PC-3 (cell line): ENCODE results near the gene ARSK. TPM values are rescaled to one million over a fixed set of nuclear protein-coding genes. Genes with fewer than 3 reads are reported as not detected.
"Not testable (repeated sequence)": the region's sequence is repeated elsewhere in the genome, so short reads cannot be mapped to it uniquely, and the experiment has no call there.

Experiments used
- ATAC-seq: fragments of 200-7000 bp; cut with Tn5 transposase; 2 replicates; pipeline ENCODE4 v1.9.1; 2020; ENCODE audit warnings: mild to moderate bottlenecking, moderate library complexity
- BruUV-seq: library from RNA; stranded (reverse); fragments of 400-500 nt; replicated peaks from 2 replicates; lab custom pipeline; 2021; lab: Mats Ljungman, UMichigan
- CTCF ChIA-PET: fragments of 300-600 bp; sonication (Branson Sonifier 250); formaldehyde crosslinking; loops from one replicate; lab custom pipeline; 2022; ENCODE audit warnings: antibody characterized with exemption; lab: Charles Lee
- POLR2A ChIA-PET: fragments of 300-600 bp; sonication (Branson Sonifier 250); formaldehyde crosslinking; loops from one replicate; lab custom pipeline; 2022; ENCODE audit warnings: antibody characterized with exemption; ENCODE audit not compliant: unreplicated experiment; lab: Charles Lee
- DNase-seq: peaks from one replicate; pipeline ENCODE4 v3.0.0-alpha.2; 2015
- H2AFZ ChIP-seq: fragments of 300-600 bp; sonication (generic); 2 replicates; pipeline ENCODE4 v1.6.0; 2016; ENCODE audit warnings: antibody characterized with exemption, low read length
- H3F3A ChIP-seq: fragments of 300-600 bp; sonication (generic); one replicate; pipeline ENCODE4 v1.6.0; 2017; ENCODE audit warnings: antibody characterized with exemption, low read length, control low read depth, mild to moderate bottlenecking; ENCODE audit not compliant: unreplicated experiment
- H3K27ac ChIP-seq: fragments of 300-600 bp; sonication (generic); 2 replicates; pipeline ENCODE4 v1.5.1; 2016; ENCODE audit warnings: mild to moderate bottlenecking, low read length
- H3K27me3 ChIP-seq: fragments of 300-600 bp; sonication (generic); 2 replicates; pipeline ENCODE4 v1.6.1; 2016; ENCODE audit warnings: low read length, mixed read lengths
- H3K36me3 ChIP-seq: fragments of 300-600 bp; sonication (generic); 2 replicates; pipeline ENCODE4 v1.6.1; 2016; ENCODE audit warnings: low read depth, mixed run types, low read length, mixed read lengths
- H3K4me1 ChIP-seq: fragments of 300-600 bp; sonication (generic); 2 replicates; pipeline ENCODE4 v1.5.1; 2016; ENCODE audit warnings: low read length; ENCODE audit not compliant: insufficient read depth
- H3K4me2 ChIP-seq: fragments of 300-600 bp; sonication (generic); 2 replicates; pipeline ENCODE4 v1.6.0; 2016; ENCODE audit warnings: low read length
- H3K4me3 ChIP-seq: fragments of 300-600 bp; sonication (generic); 2 replicates; pipeline ENCODE4 v1.5.1; 2016; ENCODE audit warnings: mild to moderate bottlenecking, low read length, mixed read lengths
- H3K79me2 ChIP-seq: fragments of 300-600 bp; sonication (generic); 2 replicates; pipeline ENCODE4 v1.6.1; 2017; ENCODE audit warnings: low read length, mixed read lengths
- H3K9ac ChIP-seq: fragments of 300-600 bp; sonication (generic); 2 replicates; pipeline ENCODE4 v1.6.0; 2016; ENCODE audit warnings: mild to moderate bottlenecking, low read length
- H3K9me2 ChIP-seq: fragments of 300-600 bp; sonication (generic); replicated peaks from 2 replicates; pipeline ENCODE4 v1.6.1; 2016; ENCODE audit warnings: mixed run types, low read length, mixed read lengths
- H3K9me3 ChIP-seq: fragments of 300-600 bp; sonication (generic); 2 replicates; pipeline ENCODE4 v1.6.1; 2016; ENCODE audit warnings: low read length, mixed read lengths
- H4K20me1 ChIP-seq: fragments of 300-600 bp; sonication (generic); 2 replicates; pipeline ENCODE4 v1.6.1; 2016; ENCODE audit warnings: low read length, mixed read lengths
- EZH2 ChIP-seq: fragments of 300-600 bp; sonication (generic); IDR thresholded peaks from one replicate; pipeline ENCODE4 v1.6.1; 2017; ENCODE audit warnings: antibody characterized with exemption, mild to moderate bottlenecking, low read length; ENCODE audit not compliant: unreplicated experiment
- EZH2phosphoT487 ChIP-seq: fragments of 300-600 bp; sonication (generic); IDR thresholded peaks from 2 replicates; pipeline ENCODE4 v1.6.1; 2018; ENCODE audit warnings: mild to moderate bottlenecking, antibody characterized with exemption, low read length, borderline replicate concordance
- intact Hi-C: fragments of 100-400 bp; cut with micrococcal nuclease; formaldehyde crosslinking; loops from 2 replicates; pipeline ENCODE4 v1.9.0; 2023
- total RNA-seq: library from RNA; depleted of rRNA; stranded (reverse); fragments of >200 nt; gene quantifications from 2 replicates; pipeline ENCODE4 v1.2.3, GENCODE V29; 2014
- TF ChIP-seq, protein P1 (sequence below): fragments of 300-600 bp; sonication (generic); conservative IDR thresholded peaks from 2 replicates; pipeline ENCODE4 v1.5.1; 2017; ENCODE audit warnings: antibody characterized with exemption, low read depth, mild to moderate bottlenecking, low read length

ARSK gene
- total RNA-seq, 1 experiment from 2014 or later: 10.5 TPM

- ChIA-PET CTCF (interaction anchor here (0.7 to 1.0 kb wide), 2 partner anchors 82 to 138 kb away, joined by 3 to 4 read pairs; no protein-coding TSS in a partner anchor), POLR2A (no interaction called here)
- no TSS peak for BruUV-seq
- ATAC-seq (no peak), DNase-seq (no peak)
- intact Hi-C loops: no loop called here
- H3K27me3 ChIP-seq: no peaks in the 10 kb centered on the region
- no peaks in the 10 kb centered on the region for H3F3A ChIP-seq
- H3K9ac ChIP-seq: no peak overlapping the region
- no peaks in the 10 kb centered on the region for H3K79me2 ChIP-seq
- H2AFZ ChIP-seq: no peak overlapping the region
- no peak overlapping the region for H3K27ac ChIP-seq
- H3K9me3 ChIP-seq: no peaks in the 10 kb centered on the region
- no peak overlapping the region for H3K4me3 ChIP-seq
- no peak overlapping the region for H3K4me2 ChIP-seq
- no peaks in the 10 kb centered on the region for H4K20me1 ChIP-seq
- TF ChIP-seq EZH2 (no peak), EZH2phosphoT487 (no peak)
- TF ChIP-seq, protein P1, sequence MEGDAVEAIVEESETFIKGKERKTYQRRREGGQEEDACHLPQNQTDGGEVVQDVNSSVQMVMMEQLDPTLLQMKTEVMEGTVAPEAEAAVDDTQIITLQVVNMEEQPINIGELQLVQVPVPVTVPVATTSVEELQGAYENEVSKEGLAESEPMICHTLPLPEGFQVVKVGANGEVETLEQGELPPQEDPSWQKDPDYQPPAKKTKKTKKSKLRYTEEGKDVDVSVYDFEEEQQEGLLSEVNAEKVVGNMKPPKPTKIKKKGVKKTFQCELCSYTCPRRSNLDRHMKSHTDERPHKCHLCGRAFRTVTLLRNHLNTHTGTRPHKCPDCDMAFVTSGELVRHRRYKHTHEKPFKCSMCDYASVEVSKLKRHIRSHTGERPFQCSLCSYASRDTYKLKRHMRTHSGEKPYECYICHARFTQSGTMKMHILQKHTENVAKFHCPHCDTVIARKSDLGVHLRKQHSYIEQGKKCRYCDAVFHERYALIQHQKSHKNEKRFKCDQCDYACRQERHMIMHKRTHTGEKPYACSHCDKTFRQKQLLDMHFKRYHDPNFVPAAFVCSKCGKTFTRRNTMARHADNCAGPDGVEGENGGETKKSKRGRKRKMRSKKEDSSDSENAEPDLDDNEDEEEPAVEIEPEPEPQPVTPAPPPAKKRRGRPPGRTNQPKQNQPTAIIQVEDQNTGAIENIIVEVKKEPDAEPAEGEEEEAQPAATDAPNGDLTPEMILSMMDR: no peak
- H3K9me2 ChIP-seq: no peaks in the 10 kb centered on the region
- peaks cover 12% of the 10 kb centered on the region for H3K4me1 ChIP-seq
- H3K36me3 ChIP-seq: no peaks in the 10 kb centered on the region
These were observed 88.3 kb downstream of the ARSK start for GRCh38 chr5:95643152-95643551.

DNA sequence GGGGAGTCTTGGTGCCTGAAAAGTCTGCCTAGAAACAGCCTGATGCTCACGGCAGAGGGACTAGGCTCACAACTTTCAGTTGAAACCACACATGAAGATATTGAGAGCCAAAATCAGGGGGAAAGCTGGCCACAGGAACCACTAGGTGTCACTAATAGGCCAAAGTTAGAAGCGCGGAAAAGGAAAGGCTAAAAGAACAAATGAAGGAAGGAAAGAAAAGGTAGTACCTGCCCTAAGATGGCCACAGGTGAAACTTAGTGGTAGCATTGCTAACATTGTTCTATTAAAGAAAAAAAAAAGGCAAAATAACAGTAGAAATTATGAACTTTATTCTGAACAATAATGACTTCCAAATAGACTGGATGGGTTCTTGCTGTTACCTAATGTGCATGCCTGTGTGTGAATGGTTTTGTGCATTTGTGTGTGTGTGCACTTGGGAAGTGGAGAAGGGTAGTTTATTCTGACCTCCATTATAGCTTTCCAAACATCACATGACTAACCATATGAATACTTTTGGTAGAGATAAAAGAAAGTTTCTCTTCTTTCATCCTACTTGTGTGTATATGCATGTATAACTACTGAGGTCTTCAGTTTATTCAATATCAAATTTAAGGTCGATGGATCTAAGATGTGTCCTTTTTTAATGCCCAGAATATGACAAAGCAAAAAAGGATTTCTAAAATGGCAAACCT, 89.6 kb downstream of the ARSK start:
- Histone ChIP-seq H4K20me1 (no peaks in the 10 kb centered on the region), H3K4me1 (peaks cover 12% of the 10 kb centered on the region), H3K9me2 (no peaks in the 10 kb centered on the region), H3F3A (no peaks in the 10 kb centered on the region), H3K36me3 (no peaks in the 10 kb centered on the region), H3K4me2 (peak overlapping the region; percentile 58), H3K27me3 (no peaks in the 10 kb centered on the region), H3K9ac (0 out of 2 replicates have a peak overlapping the region, but pooled peaks have one; percentile 2), H3K79me2 (no peaks in the 10 kb centered on the region), H3K27ac (no peak overlapping the region), H3K9me3 (no peaks in the 10 kb centered on the region), H3K4me3 (no peak overlapping the region), H2AFZ (peak overlapping the region; percentile 81)
- DNase-seq (peak; percentile 78), ATAC-seq (peak; percentile 10)
- POLR2A ChIA-PET: no interaction called here
- CTCF ChIA-PET: no interaction called here
- TF ChIP-seq, protein P1: peak; percentile 95
- no peak for TF ChIP-seq EZH2
- intact Hi-C loops: loop anchor here (1.0 kb wide), 2 partner anchors 137 to 203 kb away; no protein-coding TSS in a partner anchor
- BruUV-seq: no TSS peak

DNA sequence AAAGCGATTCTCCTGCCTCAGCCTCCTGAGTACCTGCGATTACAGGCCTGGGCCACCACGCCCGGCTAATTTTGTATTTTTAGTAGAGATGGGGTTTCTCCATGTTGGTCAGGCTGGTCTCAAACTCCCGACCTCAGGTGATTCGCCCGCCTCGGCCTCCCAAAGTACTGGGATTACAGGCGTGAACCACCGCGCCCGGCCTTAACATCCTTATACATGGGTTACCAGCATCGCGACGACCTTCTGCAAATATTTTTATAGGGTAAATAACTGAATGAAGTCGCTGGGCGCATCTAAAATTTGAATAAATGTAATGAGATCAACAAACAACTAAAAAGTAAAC, 91.3 kb downstream of the ARSK start:
- DNase-seq, H3K9ac ChIP-seq, ATAC-seq, H4K20me1 ChIP-seq, H3K27me3 ChIP-seq, H3K36me3 ChIP-seq, H3K9me2 ChIP-seq, H3F3A ChIP-seq, H3K79me2 ChIP-seq, H3K9me3 ChIP-seq, H3K27ac ChIP-seq: not testable (repeated sequence)
- intact Hi-C loops: loop anchor here (1.0 to 2.0 kb wide), 2 partner anchors 19 to 91 kb away; partner anchors contain the start of gene ARSK
- Histone ChIP-seq H3K4me1 (peaks cover 12% of the 10 kb centered on the region), H3K4me2 (peak overlapping the region; percentile 94), H2AFZ (peak overlapping the region; percentile 91), H3K4me3 (peak overlapping the region; percentile 74; the same call in 1 of the 2 replicates)
- BruUV-seq: TSS peak; percentile 78
- CTCF ChIA-PET: interaction anchor here (0.5 to 1.0 kb wide), 2 partner anchors 89 to 208 kb away, joined by 4 to 5 read pairs; no protein-coding TSS in a partner anchor
- POLR2A ChIA-PET: interaction anchor here (0.6 kb wide), 1 partner anchor 27 kb away, joined by 3 read pairs; no protein-coding TSS in a partner anchor
